Choroid plexus epithelial cell (primary cell): ENCODE data around the gene CMKLR1.

Experiments
- DNase-seq: peaks from one replicate; pipeline ENCODE4 v3.0.0-alpha.2; 2010; ENCODE audit warnings: low read depth
- H3K4me3 ChIP-seq: 2 replicates; pipeline ENCODE4 v1.5.1; 2011; ENCODE audit warnings: low read depth, mild to moderate bottlenecking, control low read depth, low read length, moderate library complexity
- CTCF ChIP-seq: conservative IDR thresholded peaks from 2 replicates; pipeline ENCODE4 v1.5.1; 2011; ENCODE audit warnings: low read depth, mild to moderate bottlenecking, control low read depth, inconsistent platforms, low read length, moderate library complexity

Gene CMKLR1

DNA sequence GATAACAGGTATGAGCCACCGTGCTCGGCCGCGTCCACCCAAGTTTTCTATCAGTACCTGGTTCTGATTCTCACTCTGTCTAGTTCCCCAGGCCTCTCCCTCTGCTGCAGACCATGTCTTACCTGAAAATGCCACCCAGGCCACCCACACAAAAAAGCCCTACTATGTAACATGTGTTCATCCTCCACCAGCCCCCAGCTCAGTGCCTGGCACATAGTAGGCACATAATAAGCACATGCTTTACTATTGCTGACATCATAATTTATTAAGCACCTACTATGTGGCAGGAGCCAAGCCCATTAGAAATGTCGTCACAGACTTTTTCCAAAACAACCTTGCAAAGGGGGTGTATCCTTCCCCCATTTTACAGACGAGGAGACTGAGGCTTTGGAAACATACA is 37.8 kb downstream of the CMKLR1 start:
- no peak for TF ChIP-seq CTCF
- no peak overlapping the region for H3K4me3 ChIP-seq
- DNase-seq = no peak

- no peak for TF ChIP-seq CTCF
- no peak for DNase-seq
- H3K4me3 ChIP-seq = no peak overlapping the region
Observed at GRCh38 chr12:108299980-108300696, 39.0 kb downstream of the CMKLR1 start.

GRCh38 chr12:108299516-108299915 is 39.6 kb downstream of the CMKLR1 start:
- no peak for TF ChIP-seq CTCF
- H3K4me3 ChIP-seq = no peak overlapping the region

DNA sequence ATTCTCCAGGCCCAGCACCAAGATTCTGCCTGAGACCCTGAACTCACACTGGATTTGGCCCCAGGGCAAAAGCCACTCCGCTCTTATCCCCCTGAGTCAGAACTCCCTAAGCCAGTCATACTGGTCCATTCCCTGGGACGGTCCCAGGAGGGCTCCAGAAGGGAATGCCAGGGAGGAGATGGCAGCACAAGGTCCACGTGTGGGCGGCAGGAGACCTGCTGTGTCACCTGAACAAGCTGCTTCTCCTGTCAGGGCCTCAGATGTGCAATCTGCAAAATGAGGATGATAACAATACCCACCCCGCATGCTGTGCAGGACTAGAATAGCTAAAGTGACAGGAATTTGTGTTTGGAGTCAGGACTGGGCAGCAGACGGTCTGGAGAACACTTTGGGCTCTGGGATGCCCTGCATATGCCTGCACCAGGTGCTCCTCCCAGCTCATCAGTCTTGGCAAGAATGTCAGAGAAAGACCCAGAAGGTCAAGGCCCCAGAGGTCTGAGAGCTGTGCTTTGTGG is 40.3 kb downstream of the CMKLR1 start:
- TF ChIP-seq CTCF = no peak
- no peak for DNase-seq
- H3K4me3 ChIP-seq = no peak overlapping the region

More at GRCh38 chr12:108299516-108299915, 39.6 kb downstream of the CMKLR1 start:
- no peak for DNase-seq

DNA sequence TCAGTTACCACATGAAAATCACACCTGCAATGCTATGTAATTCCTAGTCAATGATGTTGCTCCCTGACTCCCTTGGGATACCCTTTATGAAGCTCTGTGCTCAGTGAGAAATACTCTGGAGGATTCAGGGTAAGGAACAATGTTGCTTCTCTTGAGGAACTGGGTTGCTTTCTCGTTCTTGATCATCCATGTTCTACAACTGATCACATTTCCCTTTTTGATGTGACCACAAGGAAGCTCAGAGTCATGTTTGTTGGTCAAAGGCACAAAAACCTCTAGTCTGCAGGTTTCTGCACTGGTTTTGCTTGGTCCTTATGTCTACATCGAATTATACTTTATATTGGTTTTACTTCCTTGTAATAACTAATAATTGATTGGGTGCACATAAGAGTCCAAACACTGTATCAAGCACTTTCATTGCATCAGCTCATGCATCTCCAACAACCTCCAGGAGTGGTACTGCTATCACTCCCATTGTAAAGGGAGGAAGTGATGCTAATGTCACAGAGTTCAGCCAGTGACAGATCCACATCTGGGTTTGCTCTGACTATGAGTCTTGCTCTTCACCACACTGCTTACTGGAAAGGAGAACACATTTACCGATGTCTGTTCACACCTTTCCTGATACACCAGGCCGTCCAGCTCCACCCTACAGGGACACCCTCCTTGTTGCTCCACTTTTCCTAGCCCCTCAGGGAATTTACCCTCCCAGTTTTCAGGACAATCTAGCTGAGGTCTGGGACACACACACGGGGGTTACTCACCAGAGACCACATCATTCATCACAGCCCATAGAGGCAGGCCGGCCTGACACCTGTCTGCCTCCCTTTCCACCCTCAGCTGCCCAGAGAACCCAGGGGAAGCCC is 41.0 kb downstream of the CMKLR1 start:
- DNase-seq = no peak
- no peak for TF ChIP-seq CTCF

GRCh38 chr12:108297424-108297823 is 41.7 kb downstream of the CMKLR1 start:
- no peak for TF ChIP-seq CTCF
- no peak for DNase-seq
- no peak overlapping the region for H3K4me3 ChIP-seq

More for the DNA sequence above, 41.0 kb downstream of the CMKLR1 start:
- H3K4me3 ChIP-seq = no peak overlapping the region
